ENCODE measurements around the gene OR52K1. TPM values are rescaled to one million over a fixed set of nuclear protein-coding genes. Genes with fewer than 3 reads are reported as not detected.

The OR52K1 gene
- total and polyA plus RNA-seq, 5 experiments from 2014 or later: not detected

Other genes starting within 250 kb of the OR52K1 start
- gene OR52B4, start 114.3 kb upstream of the OR52K1 start, total RNA-seq: not detected
- not detected for gene OR52B4, start 114.3 kb upstream of the OR52K1 start, polyA plus RNA-seq
- gene TRIM21, start 88.9 kb upstream of the OR52K1 start, total RNA-seq: 10 to 100 TPM; 23.1 to 27.8 TPM
- 10 to 100 TPM; 30.1 to 40.2 (median 33.9) TPM for gene TRIM21, start 88.9 kb upstream of the OR52K1 start, polyA plus RNA-seq
- not detected for gene OR52K2, start 33.4 kb upstream of the OR52K1 start, total RNA-seq
- gene OR52K2, start 33.4 kb upstream of the OR52K1 start, polyA plus RNA-seq: not detected
- gene OR52M1, start 62.5 kb downstream of the OR52K1 start, total RNA-seq: not detected
- gene OR52M1, start 62.5 kb downstream of the OR52K1 start, polyA plus RNA-seq: not detected
- gene OR52I2, start 99.1 kb downstream of the OR52K1 start, total RNA-seq: not detected
- gene OR52I2, start 99.1 kb downstream of the OR52K1 start, polyA plus RNA-seq: not detected
- not detected for gene OR52I1, start 111.4 kb downstream of the OR52K1 start, total RNA-seq
- not detected for gene OR52I1, start 111.4 kb downstream of the OR52K1 start, polyA plus RNA-seq
- 10 to 100 TPM; 22.2 to 24.2 TPM for gene TRIM68, start 125.6 kb downstream of the OR52K1 start, total RNA-seq
- gene TRIM68, start 125.6 kb downstream of the OR52K1 start, polyA plus RNA-seq: 10 to 100 TPM; 11.1 to 16.1 (median 12.1) TPM
- gene OR51D1, start 154.8 kb downstream of the OR52K1 start, total RNA-seq: not detected
- gene OR51D1, start 154.8 kb downstream of the OR52K1 start, polyA plus RNA-seq: not detected
- gene OR51E1, start 161.3 kb downstream of the OR52K1 start, total RNA-seq: not detected
- gene OR51E1, start 161.3 kb downstream of the OR52K1 start, polyA plus RNA-seq: not detected
- not detected for gene OR51E2, start 215.2 kb downstream of the OR52K1 start, total RNA-seq
- gene OR51E2, start 215.2 kb downstream of the OR52K1 start, polyA plus RNA-seq: not detected
- gene MMP26, start 222.1 kb downstream of the OR52K1 start, total RNA-seq: not detected
- gene MMP26, start 222.1 kb downstream of the OR52K1 start, polyA plus RNA-seq: not detected

Data from naive thymus-derived CD8-positive, alpha-beta T cell (primary cell).